ENCODE results near the gene RAX2.

DNA sequence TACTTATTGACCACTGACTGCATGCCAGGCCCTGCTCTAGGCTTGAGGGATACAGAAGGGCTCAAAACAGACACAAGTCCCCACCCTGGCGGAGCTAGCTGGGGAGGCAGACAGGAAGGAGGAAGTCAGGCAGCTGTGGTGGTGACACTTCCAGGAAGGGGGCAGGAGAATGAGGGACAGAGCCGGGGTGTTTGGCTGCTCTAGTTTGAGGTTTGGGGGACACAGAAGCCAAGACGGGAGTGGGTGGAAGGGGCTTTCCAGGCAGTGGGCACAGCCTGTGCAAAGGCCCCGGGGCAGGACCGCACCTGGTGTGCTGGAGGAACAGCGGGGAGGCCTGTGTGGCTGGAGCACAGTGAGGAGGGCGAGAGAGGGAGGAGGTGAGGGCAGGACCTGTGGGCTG lies 5.5 kb downstream of the RAX2 start:
- TF ChIP-seq POLR2AphosphoS5 (IDR thresholded peaks at IDR 0.05; ENCODE audit: low read depth, low read length) (no peak), POLR2A (IDR thresholded peaks at IDR 0.05; ENCODE audit: low read depth, low read length) (no peak)
